Measurements from ENCODE around the gene IFT43. TPM values are rescaled to one million over a fixed set of nuclear protein-coding genes. Genes with fewer than 3 reads are reported as not detected.

The IFT43 gene
- total and polyA plus RNA-seq, 2 donors (not counting 3 experiments of a cell fraction or from before 2014, with no cell fraction given): 22.3 to 39.0 TPM

- dilution Hi-C loops (cut with MboI; ENCODE audit: extremely low pct_ligation_motif_present, low sequenced_read_pairs) (no loop called here), intact Hi-C loops (cut with micrococcal nuclease) (no loop called here)
- DNase-seq (ENCODE audit: low read depth, low spot score) (no peak), FAIRE-seq (peak; percentile 21)
- POLR2A ChIA-PET: no interaction called here
- BruUV-seq (replicated peaks): no TSS peak
- Histone ChIP-seq H3K79me2 (ENCODE audit: control insufficient read depth, insufficient read depth, low read length) (no peaks in the 10 kb centered on the region), H3K4me1 (ENCODE audit: control insufficient read depth, extremely low read depth, insufficient read depth, low read length) (no peaks in the 10 kb centered on the region), H3K9ac (replicated peaks; ENCODE audit: extremely low read depth, insufficient read depth, low read length) (no peak overlapping the region), H3K36me3 (ENCODE audit: control insufficient read depth in 2 of 2, extremely low read depth in 1 of 2, insufficient read depth in 2 of 2, low read length in 2 of 2) (no peaks in the 10 kb centered on the region), H3K9me1 (replicated peaks; ENCODE audit: control insufficient read depth, extremely low read depth, insufficient read depth, low read length) (no peaks in the 10 kb centered on the region), H2AFZ (ENCODE audit: low read depth, low read length) (no peak overlapping the region), H3K27me3 (ENCODE audit: control insufficient read depth in 2 of 2, insufficient read depth in 2 of 2, low read length in 2 of 2) (no peaks in the 10 kb centered on the region), H3K4me2 (ENCODE audit: insufficient read depth, low read length) (no peak overlapping the region), H3K4me3 (replicated peaks in 1 of 3; ENCODE audit: insufficient read depth in 1 of 3, low read depth in 1 of 3, low read length in 3 of 3) (no peak overlapping the region), H3K27ac (ENCODE audit: insufficient read depth, low read depth, low read length) (no peak overlapping the region), H4K20me1 (replicated peaks; ENCODE audit: control insufficient read depth, extremely low read depth, insufficient read depth, low read length) (no peaks in the 10 kb centered on the region), H3K9me3 (replicated peaks; ENCODE audit: control insufficient read depth, insufficient read depth, low read length) (no peaks in the 10 kb centered on the region)
- CTCF ChIA-PET: interaction anchor here (0.6 to 4.4 kb wide), 6 partner anchors 10 to 261 kb away, joined by 3 to 26 read pairs (median 6); partner anchors contain the start of gene TGFB3
- TF ChIP-seq POLR2A (IDR thresholded peaks at IDR 0.05; ENCODE audit: low read depth, low read length) (no peak), EZH2 (IDR thresholded peaks at IDR 0.05; ENCODE audit: borderline replicate concordance, low read depth, low read length, severe bottlenecking) (no peak)
Measured at GRCh38 chr14:75969891-75970290, 15.7 kb upstream of the IFT43 start.

- no peaks in the 10 kb centered on the region for H4K20me1 ChIP-seq (replicated peaks; ENCODE audit: control insufficient read depth, extremely low read depth, insufficient read depth, low read length)
- intact Hi-C loops (cut with micrococcal nuclease): no loop called here
- CTCF ChIA-PET: interaction anchor here (1.2 to 4.7 kb wide), 5 partner anchors 9 to 189 kb away, joined by 3 to 31 read pairs (median 3); partner anchors contain the start of gene TGFB3
Measured at GRCh38 chr14:75970989-75971388, 14.6 kb upstream of the IFT43 start.

More at GRCh38 chr14:75970989-75971388, 14.6 kb upstream of the IFT43 start:
- H3K9me3 ChIP-seq (replicated peaks; ENCODE audit: control insufficient read depth, insufficient read depth, low read length): no peaks in the 10 kb centered on the region
- H3K36me3 ChIP-seq (ENCODE audit: control insufficient read depth in 2 of 2, extremely low read depth in 1 of 2, insufficient read depth in 2 of 2, low read length in 2 of 2): no peaks in the 10 kb centered on the region
- H3K9ac ChIP-seq (replicated peaks; ENCODE audit: extremely low read depth, insufficient read depth, low read length): no peak overlapping the region
- TF ChIP-seq MYC (IDR thresholded peaks at IDR 0.05; ENCODE audit: low read depth, low read length) (no peak), EZH2 (IDR thresholded peaks at IDR 0.05; ENCODE audit: borderline replicate concordance, low read depth, low read length, severe bottlenecking) (no peak), GATA2 (IDR thresholded peaks at IDR 0.05; ENCODE audit: insufficient read depth, insufficient read length, low read depth, low read length) (no peak), CTCF (IDR thresholded peaks at IDR 0.05; ENCODE audit: extremely low read depth in 1 of 2, insufficient read depth in 1 of 2, low read depth in 1 of 2, low read length in 2 of 2) (no peak), POLR2AphosphoS5 (IDR thresholded peaks at IDR 0.05; ENCODE audit: insufficient read depth, low read depth, low read length) (no peak), MAX (IDR thresholded peaks at IDR 0.05; ENCODE audit: insufficient read depth, insufficient read length) (no peak), FOS (IDR thresholded peaks at IDR 0.05; ENCODE audit: borderline replicate concordance, insufficient read depth, low read length) (no peak), POLR2A (IDR thresholded peaks at IDR 0.05; ENCODE audit: low read depth, low read length) (no peak), JUN (IDR thresholded peaks at IDR 0.05; ENCODE audit: borderline replicate concordance, insufficient read depth, insufficient read length, low read depth) (no peak)
- dilution Hi-C loops (cut with MboI; ENCODE audit: extremely low pct_ligation_motif_present, low sequenced_read_pairs): no loop called here
- FAIRE-seq: no peak
- POLR2A ChIA-PET: no interaction called here
- H3K27ac ChIP-seq (ENCODE audit: insufficient read depth, low read depth, low read length): no peak overlapping the region
- no TSS peak for BruUV-seq (replicated peaks)
- no peaks in the 10 kb centered on the region for H3K4me1 ChIP-seq (ENCODE audit: control insufficient read depth, extremely low read depth, insufficient read depth, low read length)
- no peaks in the 10 kb centered on the region for H3K27me3 ChIP-seq (ENCODE audit: control insufficient read depth in 2 of 2, insufficient read depth in 2 of 2, low read length in 2 of 2)
- no peak overlapping the region for H2AFZ ChIP-seq (ENCODE audit: low read depth, low read length)
- H3K4me3 ChIP-seq (replicated peaks in 1 of 3; ENCODE audit: insufficient read depth in 1 of 3, low read depth in 1 of 3, low read length in 3 of 3): no peak overlapping the region
- H3K9me1 ChIP-seq (replicated peaks; ENCODE audit: control insufficient read depth, extremely low read depth, insufficient read depth, low read length): no peaks in the 10 kb centered on the region
- no peak overlapping the region for H3K4me2 ChIP-seq (ENCODE audit: insufficient read depth, low read length)
- H3K79me2 ChIP-seq (ENCODE audit: control insufficient read depth, insufficient read depth, low read length): no peaks in the 10 kb centered on the region
- DNase-seq (ENCODE audit: low read depth, low spot score): no peak
